HCT116 (cell line): ENCODE measurements around the gene ARHGAP8. TPM values are rescaled to one million over a fixed set of nuclear protein-coding genes. Genes with fewer than 3 reads are reported as not detected.

Source experiments
- ATAC-seq: fragments of 200-7000 bp; cut with Tn5 transposase; 2 replicates; pipeline ENCODE4 v1.9.1; 2020; ENCODE audit warnings: mild to moderate bottlenecking, moderate library complexity
- BruUV-seq: library from RNA; stranded (reverse); fragments of 400-500 nt; replicated peaks from 2 replicates; lab custom pipeline; 2021; lab: Mats Ljungman, UMichigan
- CTCF ChIA-PET: fragments of 300-600 bp; sonication (Branson Sonifier 250); formaldehyde crosslinking; loops from one replicate; lab custom pipeline; 2021; ENCODE audit warnings: antibody characterized with exemption; lab: Charles Lee
- POLR2A ChIA-PET: fragments of 300-600, 350-600 bp; sonication (Branson Sonifier 250); formaldehyde crosslinking; loops from one replicate; lab custom pipeline; 2021; ENCODE audit warnings: antibody characterized with exemption; lab: Charles Lee
- RAD21 ChIA-PET, 2 experiments: fragments of 300-600 bp; sonication (Branson Sonifier 250); formaldehyde crosslinking; loops; one replicate each; lab custom pipeline; 2023; ENCODE audit warnings: low total read pairs in 2 of 2; ENCODE audit not compliant: uncharacterized antibody in 2 of 2, unreplicated experiment in 2 of 2, low non-redundant PET in 1 of 2; lab: Charles Lee
- DNase-seq: peaks from one replicate; pipeline ENCODE4 v3.0.0-alpha.2; 2010; ENCODE audit warnings: low read depth, low spot score
- H2AFZ ChIP-seq: fragments of 200-600 bp; shearing (Covaris generic), sonication (generic); 2 replicates; pipeline ENCODE4 v1.6.1; 2017; ENCODE audit warnings: low read depth, mixed run types, mixed read lengths, antibody characterized with exemption, low read length; ENCODE audit not compliant: poor library complexity, severe bottlenecking
- H3K27ac ChIP-seq: 2 replicates; pipeline ENCODE4 v1.5.1; 2012; ENCODE audit warnings: low read depth, low read length
- H3K27me3 ChIP-seq: fragments of 200-600 bp; sonication (generic); 2 replicates; pipeline ENCODE4 v1.6.1; 2016; ENCODE audit warnings: mixed run types, low read length, mixed read lengths; ENCODE audit not compliant: insufficient read depth
- H3K36me3 ChIP-seq, 2 experiments: fragments of 200-500 bp in 1 of 2; fragments of 200-600 bp in 1 of 2; sonication (Bioruptor generic) in 1 of 2; sonication (generic) in 1 of 2; 2 replicates each; pipeline versions ENCODE4 v1.5.1 to v1.6.1; 2014 to 2016; ENCODE audit warnings: low read length in 2 of 2, inconsistent platforms in 1 of 2, mixed read lengths in 1 of 2, mixed run types in 1 of 2; ENCODE audit not compliant: insufficient read depth in 2 of 2, control insufficient read depth in 1 of 2
- H3K4me1 ChIP-seq, 2 experiments: fragments of 200-600 bp in 1 of 2; sonication (generic) in 1 of 2; 2 replicates each; pipeline versions ENCODE4 v1.5.1 to v1.6.1; 2012 to 2017; ENCODE audit warnings: low read length in 2 of 2, inconsistent platforms in 1 of 2, mild to moderate bottlenecking in 1 of 2, mixed read lengths in 1 of 2, mixed run types in 1 of 2, moderate library complexity in 1 of 2; ENCODE audit not compliant: insufficient read depth in 2 of 2, control insufficient read depth in 1 of 2
- H3K4me2 ChIP-seq: fragments of 200-600 bp; sonication (generic); 2 replicates; pipeline ENCODE4 v1.6.1; 2017; ENCODE audit warnings: mixed run types, low read length, mixed read lengths
- H3K4me3 ChIP-seq, 2 experiments: fragments of 200-600 bp in 1 of 2; sonication (generic) in 1 of 2; replicated peaks in 1 of 2; 2 replicates each; pipeline ENCODE4 v1.5.1; 2011 to 2016; ENCODE audit warnings: low read length in 2 of 2, control low read depth in 1 of 2, low read depth in 1 of 2, mild to moderate bottlenecking in 1 of 2, mixed read lengths in 1 of 2, mixed run types in 1 of 2
- H3K79me2 ChIP-seq: fragments of 200-600 bp; sonication (generic); 2 replicates; pipeline ENCODE4 v1.6.1; 2017; ENCODE audit warnings: mild to moderate bottlenecking, mixed run types, low read length, moderate library complexity, mixed read lengths; ENCODE audit not compliant: insufficient read depth
- H3K9ac ChIP-seq: fragments of 200-600 bp; sonication (generic); 2 replicates; pipeline ENCODE4 v1.6.1; 2016; ENCODE audit warnings: low read length, mixed read lengths
- H3K9me2 ChIP-seq: fragments of 200-600 bp; sonication (generic), shearing (Covaris generic); 2 replicates; pipeline ENCODE4 v1.6.1; 2017; ENCODE audit warnings: mixed run types, mild to moderate bottlenecking, moderate library complexity; ENCODE audit not compliant: insufficient read depth
- H3K9me3 ChIP-seq, 2 experiments: fragments of 200-500 bp in 1 of 2; fragments of 200-600 bp in 1 of 2; sonication (Bioruptor generic) in 1 of 2; sonication (generic) in 1 of 2; 2 replicates each; pipeline ENCODE4 v1.6.1; 2014 to 2017; ENCODE audit warnings: low read length in 2 of 2, mixed read lengths in 2 of 2, inconsistent platforms in 1 of 2, low read depth in 1 of 2, mild to moderate bottlenecking in 1 of 2, mixed run types in 1 of 2, moderate library complexity in 1 of 2; ENCODE audit not compliant: control insufficient read depth in 1 of 2, insufficient read depth in 1 of 2
- H4K20me1 ChIP-seq: fragments of 200-600 bp; sonication (generic), shearing (Covaris generic); 2 replicates; pipeline ENCODE4 v1.6.1; 2017; ENCODE audit warnings: mixed run types, mild to moderate bottlenecking, moderate library complexity; ENCODE audit not compliant: insufficient read depth
- CBX3 ChIP-seq: IDR thresholded peaks from 2 replicates; pipeline ENCODE4 v1.6.1; 2012; ENCODE audit warnings: low read depth
- EGR1 ChIP-seq: IDR thresholded peaks from 2 replicates; pipeline ENCODE4 v1.6.1; 2012; ENCODE audit warnings: low read depth
- ELF1 ChIP-seq: IDR thresholded peaks from 2 replicates; pipeline ENCODE4 v1.6.1; 2012; ENCODE audit warnings: low read depth, borderline replicate concordance
- EZH2 ChIP-seq: fragments of 200-600 bp; sonication (generic); IDR thresholded peaks from 2 replicates; pipeline ENCODE4 v1.6.1; 2017; ENCODE audit warnings: antibody characterized with exemption, mixed run types
- EZH2phosphoT487 ChIP-seq: fragments of 200-600 bp; IDR thresholded peaks from 2 replicates; pipeline ENCODE4 v1.6.1; 2018; ENCODE audit warnings: antibody characterized with exemption, borderline replicate concordance
- FOSL1 ChIP-seq: IDR thresholded peaks from 2 replicates; pipeline ENCODE4 v1.6.1; 2012; ENCODE audit warnings: low read depth
- JUND ChIP-seq: IDR thresholded peaks from 2 replicates; pipeline ENCODE4 v1.6.1; 2012
- POLR2A ChIP-seq: IDR thresholded peaks from 2 replicates; pipeline ENCODE4 v1.7.0; 2011; ENCODE audit warnings: borderline replicate concordance; ENCODE audit not compliant: insufficient read depth, insufficient read length; ENCODE audit errors: extremely low read depth
- POLR2AphosphoS5 ChIP-seq: IDR thresholded peaks from 2 replicates; pipeline ENCODE4 v1.6.1; 2011; ENCODE audit warnings: mild to moderate bottlenecking, low read depth, low read length, moderate library complexity
- RAD21 ChIP-seq: IDR thresholded peaks from 2 replicates; pipeline ENCODE4 v1.6.1; 2012; ENCODE audit warnings: low read depth, mild to moderate bottlenecking
- SIN3A ChIP-seq: IDR thresholded peaks from 2 replicates; pipeline ENCODE4 v1.6.1; 2012; ENCODE audit warnings: low read depth
- SP1 ChIP-seq: IDR thresholded peaks from 2 replicates; pipeline ENCODE4 v1.6.1; 2012; ENCODE audit warnings: low read depth
- SRF ChIP-seq: IDR thresholded peaks from 2 replicates; pipeline ENCODE4 v1.6.1; 2012; ENCODE audit warnings: low read depth
- ZFX ChIP-seq: fragments of 450-650 bp; IDR thresholded peaks from 2 replicates; pipeline ENCODE4 v1.6.1; 2017
- ZNF274 ChIP-seq: fragments of 200-500 bp; sonication (Bioruptor generic); IDR thresholded peaks from 2 replicates; pipeline ENCODE4 v1.6.1; 2014; ENCODE audit warnings: mild to moderate bottlenecking, low read depth, low read length, inconsistent platforms
- intact Hi-C: fragments of 100-400 bp; cut with micrococcal nuclease; formaldehyde crosslinking; loops from 2 replicates; pipeline ENCODE4 v1.10.0; 2022
- total RNA-seq: library from RNA; stranded (reverse); gene quantifications from one replicate; pipeline ENCODE4 v1.2.1, GENCODE V29; 2021; ENCODE audit not compliant: unreplicated experiment
- TF ChIP-seq, protein P1 (sequence below): IDR thresholded peaks from 2 replicates; pipeline ENCODE4 v1.6.1; 2012
- TF ChIP-seq, protein P2 (sequence below): IDR thresholded peaks from 2 replicates; pipeline ENCODE4 v1.6.1; 2012
- TF ChIP-seq, protein P3 (sequence below), 3 experiments: fragments of 200-600 bp in 1 of 3; sonication (generic) in 1 of 3; IDR thresholded peaks in 2 of 3; conservative IDR thresholded peaks in 1 of 3; 2 replicates each; pipeline ENCODE4 v1.5.1; 2012 to 2017; ENCODE audit warnings: low read depth in 2 of 3, low read length in 2 of 3, antibody characterized with exemption in 1 of 3, borderline replicate concordance in 1 of 3, control low read depth in 1 of 3, mild to moderate bottlenecking in 1 of 3, mixed read lengths in 1 of 3, mixed run types in 1 of 3, moderate library complexity in 1 of 3; ENCODE audit not compliant: insufficient read depth in 1 of 3

Gene ARHGAP8
- total RNA-seq, 1 experiment from 2014 or later = 67.5 TPM

DNA sequence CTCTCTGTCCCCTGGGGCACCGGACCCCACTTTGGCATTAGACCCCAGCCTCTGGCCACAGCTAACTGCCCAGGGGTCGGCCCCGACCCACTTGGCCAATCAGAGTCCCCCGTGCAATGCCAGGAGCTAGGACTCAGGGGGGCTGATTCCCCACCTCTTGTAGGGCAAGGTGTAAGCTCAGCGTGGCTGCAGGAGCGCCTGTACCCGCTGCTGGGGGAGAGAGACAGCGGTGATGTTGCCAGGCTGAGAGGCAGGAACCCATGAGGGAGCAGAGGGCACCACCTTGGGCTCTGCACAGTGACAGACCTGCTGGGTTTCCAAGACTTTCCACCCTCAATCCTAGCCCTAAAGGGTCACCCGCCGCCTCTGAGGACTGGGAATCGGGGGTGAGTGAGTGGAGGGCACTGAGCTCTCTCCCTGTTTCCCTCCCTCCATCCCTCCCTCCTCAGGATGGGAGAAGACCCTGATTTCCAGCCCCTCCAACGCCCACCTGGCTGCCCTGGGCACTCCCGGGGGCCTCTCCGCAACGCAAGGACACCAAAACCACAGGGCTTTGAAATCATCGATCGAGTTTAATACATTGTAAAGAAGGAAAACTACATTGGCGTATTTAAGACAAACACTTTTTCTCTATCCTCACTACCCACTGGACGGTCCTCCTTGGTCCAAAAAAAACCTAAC, 128.4 kb downstream of the ARHGAP8 start:
- BruUV-seq = no TSS peak
- no peak overlapping the region for H3K4me2 ChIP-seq
- peaks cover 0 to 5% of the 10 kb centered on the region in 2 experiments; a peak in 2 of 4 replicates for H3K4me1 ChIP-seq
- H2AFZ ChIP-seq = no peak overlapping the region
- H3K36me3 ChIP-seq = no peaks in the 10 kb centered on the region
- no peaks in the 10 kb centered on the region for H3K9me2 ChIP-seq
- POLR2A ChIA-PET = no interaction called here
- no peak for ATAC-seq
- intact Hi-C loops = no loop called here
- no peak overlapping the region for H3K27ac ChIP-seq
- H3K4me3 ChIP-seq = no peak overlapping the region
- H3K79me2 ChIP-seq = no peaks in the 10 kb centered on the region
- H3K9ac ChIP-seq = no peak overlapping the region
- H4K20me1 ChIP-seq = no peaks in the 10 kb centered on the region
- CTCF ChIA-PET = no interaction called here
- no peaks in the 10 kb centered on the region for H3K9me3 ChIP-seq
- TF ChIP-seq ZNF274 (no peak), RAD21 (no peak), EZH2phosphoT487 (no peak), SP1 (no peak), CBX3 (no peak), ELF1 (no peak), POLR2A (no peak), JUND (no peak), EGR1 (no peak), ZFX (no peak), SIN3A (no peak), SRF (no peak), EZH2 (no peak), POLR2AphosphoS5 (no peak), FOSL1 (no peak)
- TF ChIP-seq, protein P1, sequence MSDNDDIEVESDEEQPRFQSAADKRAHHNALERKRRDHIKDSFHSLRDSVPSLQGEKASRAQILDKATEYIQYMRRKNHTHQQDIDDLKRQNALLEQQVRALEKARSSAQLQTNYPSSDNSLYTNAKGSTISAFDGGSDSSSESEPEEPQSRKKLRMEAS = no peak
- TF ChIP-seq, protein P2, sequence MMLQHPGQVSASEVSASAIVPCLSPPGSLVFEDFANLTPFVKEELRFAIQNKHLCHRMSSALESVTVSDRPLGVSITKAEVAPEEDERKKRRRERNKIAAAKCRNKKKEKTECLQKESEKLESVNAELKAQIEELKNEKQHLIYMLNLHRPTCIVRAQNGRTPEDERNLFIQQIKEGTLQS = no peak
- TF ChIP-seq, protein P3, sequence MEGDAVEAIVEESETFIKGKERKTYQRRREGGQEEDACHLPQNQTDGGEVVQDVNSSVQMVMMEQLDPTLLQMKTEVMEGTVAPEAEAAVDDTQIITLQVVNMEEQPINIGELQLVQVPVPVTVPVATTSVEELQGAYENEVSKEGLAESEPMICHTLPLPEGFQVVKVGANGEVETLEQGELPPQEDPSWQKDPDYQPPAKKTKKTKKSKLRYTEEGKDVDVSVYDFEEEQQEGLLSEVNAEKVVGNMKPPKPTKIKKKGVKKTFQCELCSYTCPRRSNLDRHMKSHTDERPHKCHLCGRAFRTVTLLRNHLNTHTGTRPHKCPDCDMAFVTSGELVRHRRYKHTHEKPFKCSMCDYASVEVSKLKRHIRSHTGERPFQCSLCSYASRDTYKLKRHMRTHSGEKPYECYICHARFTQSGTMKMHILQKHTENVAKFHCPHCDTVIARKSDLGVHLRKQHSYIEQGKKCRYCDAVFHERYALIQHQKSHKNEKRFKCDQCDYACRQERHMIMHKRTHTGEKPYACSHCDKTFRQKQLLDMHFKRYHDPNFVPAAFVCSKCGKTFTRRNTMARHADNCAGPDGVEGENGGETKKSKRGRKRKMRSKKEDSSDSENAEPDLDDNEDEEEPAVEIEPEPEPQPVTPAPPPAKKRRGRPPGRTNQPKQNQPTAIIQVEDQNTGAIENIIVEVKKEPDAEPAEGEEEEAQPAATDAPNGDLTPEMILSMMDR (IDR thresholded peaks at IDR 0.05 in 2 of 3, conservative IDR thresholded peaks at IDR 0.05 in 1 of 3; ENCODE audit: borderline replicate concordance in 1 of 3, insufficient read depth in 1 of 3, low read depth in 2 of 3, low read length in 2 of 3) = no peak
- DNase-seq = no peak
- RAD21 ChIA-PET = no interaction called here
- no peaks in the 10 kb centered on the region for H3K27me3 ChIP-seq
